ENCODE results near the gene PGM1.

Gene PGM1

GRCh38 chr1:63633281-63633680, 40.1 kb downstream of the PGM1 start:
- DNase-seq (ENCODE audit: low spot score) = no peak

GRCh38 chr1:63634471-63634870, 41.3 kb downstream of the PGM1 start:
- peak; percentile 79 for DNase-seq (ENCODE audit: low spot score)

GRCh38 chr1:63635681-63636080, 42.5 kb downstream of the PGM1 start:
- no peak for DNase-seq (ENCODE audit: low spot score)

- no peak for DNase-seq (ENCODE audit: low spot score)
Observed at GRCh38 chr1:63636192-63637105, 43.2 kb downstream of the PGM1 start.

- DNase-seq (ENCODE audit: low spot score) = no peak
Observed at GRCh38 chr1:63638471-63638870, 45.3 kb downstream of the PGM1 start.

GRCh38 chr1:63638875-63639274, 45.7 kb downstream of the PGM1 start:
- DNase-seq (ENCODE audit: low spot score) = no peak

GRCh38 chr1:63640633-63641567, 47.7 kb downstream of the PGM1 start:
- peak; percentile 16 for DNase-seq (ENCODE audit: low spot score)

- DNase-seq (ENCODE audit: low spot score) = no peak
Observed at GRCh38 chr1:63641615-63642014, 48.4 kb downstream of the PGM1 start.

GRCh38 chr1:63642901-63643300, 49.7 kb downstream of the PGM1 start:
- no peak for DNase-seq (ENCODE audit: low spot score)

- DNase-seq (ENCODE audit: low spot score) = no peak
Observed at GRCh38 chr1:63643517-63643916, 50.3 kb downstream of the PGM1 start.

GRCh38 chr1:63643926-63644325, 50.7 kb downstream of the PGM1 start:
- DNase-seq (ENCODE audit: low spot score) = peak; percentile 11

- DNase-seq (ENCODE audit: low spot score) = no peak
Observed at GRCh38 chr1:63645317-63645716, 52.1 kb downstream of the PGM1 start.

GRCh38 chr1:63648689-63649088, 55.5 kb downstream of the PGM1 start:
- no peak for DNase-seq (ENCODE audit: low spot score)

GRCh38 chr1:63651161-63651701, 58.0 kb downstream of the PGM1 start:
- no peak for DNase-seq (ENCODE audit: low spot score)

- DNase-seq (ENCODE audit: low spot score) = no peak
Observed at GRCh38 chr1:63653976-63654375, 60.8 kb downstream of the PGM1 start.

- DNase-seq (ENCODE audit: low spot score) = no peak
Observed at GRCh38 chr1:63659448-63659847, 66.2 kb downstream of the PGM1 start.

- peak; percentile 79 for DNase-seq (ENCODE audit: low spot score)
Observed at GRCh38 chr1:63662056-63662836, 69.0 kb downstream of the PGM1 start.

- DNase-seq (ENCODE audit: low spot score) = peak; percentile 99
Observed at GRCh38 chr1:63662841-63663240, 69.6 kb downstream of the PGM1 start.

- peak; percentile 98 for DNase-seq (ENCODE audit: low spot score)
Observed at GRCh38 chr1:63663301-63663700, 70.1 kb downstream of the PGM1 start.

GRCh38 chr1:63663873-63664272, 70.7 kb downstream of the PGM1 start:
- peak; percentile 85 for DNase-seq (ENCODE audit: low spot score)

GRCh38 chr1:63664742-63665141, 71.5 kb downstream of the PGM1 start:
- no peak for DNase-seq (ENCODE audit: low spot score)

- DNase-seq (ENCODE audit: low spot score) = no peak
Observed at GRCh38 chr1:63665410-63665809, 72.2 kb downstream of the PGM1 start.
